Activated CD8-positive, alpha-beta memory T cell treated with anti-CD3 and anti-CD28 coated beads for 1 hour (primary cell): ENCODE results near the gene MTHFS.
"Not testable (repeated sequence)": the region's sequence is repeated elsewhere in the genome, so short reads cannot be mapped to it uniquely, and the experiment has no call there.

Experiments
- DNase-seq, 2 donors: peaks; one replicate each; pipeline ENCODE4 v3.0.0-alpha.2; 2020; ENCODE audit warnings: low read depth in 1 of 2; ENCODE audit errors: extremely low read depth in 1 of 2

Gene MTHFS

DNA sequence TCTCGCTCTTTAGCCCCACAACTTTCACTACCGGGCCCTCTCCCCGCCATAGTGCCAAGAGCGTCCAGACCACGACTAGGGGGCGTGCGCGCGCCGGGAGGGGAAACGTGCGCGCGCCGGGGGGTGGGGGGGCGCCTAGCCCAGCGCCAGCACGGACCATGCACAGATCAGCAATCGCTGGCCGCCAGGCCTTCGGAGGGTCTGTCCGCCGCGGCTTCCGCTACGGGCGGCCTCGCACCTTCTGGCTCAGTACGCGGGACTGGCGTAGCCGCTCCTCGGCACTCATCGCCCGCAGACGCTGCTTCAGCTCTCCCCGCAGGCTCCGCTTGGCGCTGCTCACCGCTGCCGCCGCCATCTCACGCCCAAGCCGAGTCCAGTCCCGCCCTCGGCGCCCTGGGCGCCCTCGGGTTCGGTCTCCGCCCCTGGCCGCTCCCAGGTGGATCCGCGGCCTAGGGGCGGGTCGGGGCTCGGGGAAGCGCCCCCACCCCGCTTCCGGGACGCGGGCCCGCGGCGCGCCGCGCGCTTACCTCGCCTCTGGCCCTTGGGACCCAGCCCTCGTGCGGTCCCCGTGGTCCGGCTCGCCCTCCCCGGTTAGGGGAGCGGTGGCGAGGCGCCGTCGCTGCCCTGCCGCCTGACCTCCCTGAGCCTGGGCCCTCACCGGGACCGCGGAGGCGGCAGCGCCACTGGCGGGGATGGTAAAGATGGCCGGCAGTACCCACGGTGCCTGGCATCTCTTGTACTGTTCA is at the start of gene MTHFS:
Gene MTHFS (minus strand): TSS at position 381 of the 746 bp plus-strand sequence. CDS start 26 bp downstream, at position 355.
- DNase-seq: peak; percentile 44 to 62

DNA sequence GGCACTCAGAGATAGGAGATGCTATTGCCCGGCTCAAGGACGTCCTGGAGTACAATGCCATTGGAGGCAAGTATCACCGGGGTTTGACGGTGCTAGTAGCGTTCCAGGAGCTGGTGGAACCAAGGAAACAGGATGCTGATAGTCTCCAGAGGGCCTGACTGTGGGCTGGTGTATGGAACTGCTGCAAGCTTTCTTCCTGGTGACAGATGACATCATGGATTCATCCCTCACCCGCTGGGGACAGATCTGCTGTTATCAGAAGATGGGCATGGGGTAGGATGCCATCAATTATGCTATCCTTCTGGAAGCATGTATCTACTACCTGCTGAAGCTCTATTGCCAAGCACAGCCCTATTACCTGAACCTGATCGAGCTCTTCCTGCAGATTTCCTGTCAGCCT is 47.8 kb upstream of the MTHFS start:
- DNase-seq: no peak

DNA sequence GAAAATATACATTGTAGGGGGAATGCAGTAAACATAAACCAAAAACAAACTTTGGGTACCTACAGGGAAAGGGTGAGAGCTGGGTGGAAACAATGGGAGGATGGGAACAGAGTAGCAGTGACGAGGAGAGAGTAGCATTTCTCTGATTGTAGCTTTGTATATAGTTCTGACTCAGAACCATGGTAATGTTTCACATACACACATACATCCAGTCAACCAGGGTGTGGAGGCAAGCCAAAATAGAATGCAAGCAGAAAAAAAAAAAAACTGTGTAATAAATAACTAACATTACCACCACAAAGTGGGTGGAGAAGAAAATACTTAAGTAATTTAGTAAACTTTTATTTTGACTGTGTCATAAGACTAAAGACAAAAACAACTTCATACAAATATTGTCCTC is 47.0 kb upstream of the MTHFS start:
- DNase-seq: no peak

DNA sequence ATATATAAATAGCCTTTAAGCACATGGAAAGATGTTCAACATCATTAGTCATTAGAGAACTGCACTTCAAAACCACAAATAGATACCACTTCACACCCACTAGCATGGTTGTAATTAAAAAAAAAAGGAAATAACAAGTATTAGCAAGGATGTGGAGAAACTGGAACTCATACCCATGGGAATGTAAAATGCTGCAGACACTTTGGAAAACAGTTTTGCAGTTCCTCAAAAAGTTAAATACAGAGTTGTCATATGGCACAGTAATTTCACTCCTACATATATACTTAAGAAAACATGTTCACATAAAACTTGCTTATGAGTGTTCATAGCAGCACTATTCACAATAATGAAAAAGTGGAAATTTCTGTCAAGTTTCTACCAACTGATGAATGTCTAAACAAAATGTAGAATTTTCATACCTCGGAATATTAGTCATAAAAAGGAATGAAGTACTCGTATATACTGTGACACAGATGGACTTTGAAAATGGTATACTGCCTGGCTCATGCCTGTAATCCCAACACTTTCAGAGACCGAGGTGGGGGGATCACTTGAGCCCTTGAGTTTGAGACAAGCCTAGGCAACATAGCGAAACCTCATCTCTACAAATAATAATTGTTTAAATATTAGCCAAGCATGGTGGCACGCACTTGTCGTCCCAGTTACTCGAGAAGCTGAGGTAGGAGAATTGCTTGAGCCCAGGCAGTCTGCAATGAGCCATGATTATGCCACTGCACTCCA is 46.1 kb upstream of the MTHFS start:
- no peak for DNase-seq

DNA sequence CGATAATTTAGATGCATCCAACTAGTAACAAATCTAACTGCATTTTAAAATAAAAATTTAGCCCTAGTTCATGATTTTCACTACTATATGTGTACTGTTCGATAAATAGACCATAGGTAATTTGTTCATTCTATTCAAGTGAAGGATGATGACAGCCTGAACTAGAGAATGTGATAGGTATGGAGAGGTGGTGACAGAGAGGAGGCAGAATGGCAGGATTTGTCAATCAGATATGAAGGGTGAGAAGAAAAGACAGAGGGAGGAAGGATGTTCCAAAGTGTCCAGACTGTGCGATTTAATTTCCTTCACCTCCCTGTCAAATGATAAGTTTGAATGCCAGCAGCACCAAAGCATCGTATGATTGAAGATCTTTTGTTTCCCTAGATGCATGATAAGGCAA is 42.6 kb upstream of the MTHFS start:
- DNase-seq: no peak

DNA sequence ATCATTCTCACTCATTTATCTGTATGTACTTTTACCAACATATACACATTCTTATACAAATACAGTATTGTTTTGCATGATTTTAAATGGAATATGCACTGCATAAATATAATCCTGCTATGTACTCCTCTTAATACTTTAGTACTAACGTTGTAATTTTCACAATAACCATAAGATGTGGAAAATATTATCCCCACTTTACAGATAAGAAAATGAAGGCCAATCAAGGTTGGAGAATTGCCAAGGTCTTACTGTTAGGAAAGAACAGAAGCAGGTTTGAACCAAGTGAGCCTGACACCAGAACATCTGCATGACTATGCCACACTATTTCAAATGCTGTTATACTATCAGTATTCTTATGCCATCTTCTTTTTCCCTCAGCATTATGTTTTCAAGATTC is 41.3 kb upstream of the MTHFS start:
- no peak for DNase-seq

DNA sequence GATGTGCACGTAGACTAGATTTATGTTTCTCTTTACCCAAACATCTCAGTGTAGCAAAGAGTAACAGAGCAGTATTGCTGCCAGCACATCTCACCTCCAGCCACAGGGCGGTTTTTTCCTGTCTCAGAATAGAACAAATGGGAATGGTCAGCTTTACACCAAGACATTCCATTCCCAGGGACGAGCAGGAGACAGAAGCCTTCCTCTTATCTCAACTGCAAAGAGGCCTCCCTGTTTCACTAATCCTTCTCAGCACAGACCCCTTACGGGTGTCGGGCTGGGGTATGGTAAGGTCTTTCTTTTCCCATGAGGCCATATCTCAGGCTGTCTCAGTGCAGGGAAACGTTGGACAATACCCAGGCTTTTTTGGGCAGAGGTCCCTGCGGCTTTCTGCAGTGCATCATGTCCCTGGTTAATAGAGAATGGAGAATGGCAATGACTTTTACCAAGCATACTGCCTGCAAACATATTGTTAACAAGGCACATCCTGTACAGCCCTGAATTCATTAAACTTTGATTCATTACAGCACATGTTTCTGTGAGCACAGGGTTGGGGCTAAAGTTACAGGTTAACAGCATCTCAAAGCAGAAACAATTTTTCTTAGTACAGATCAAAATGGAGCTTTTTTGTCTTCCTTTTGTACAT is 38.9 kb upstream of the MTHFS start:
- DNase-seq: not testable (repeated sequence)

DNA sequence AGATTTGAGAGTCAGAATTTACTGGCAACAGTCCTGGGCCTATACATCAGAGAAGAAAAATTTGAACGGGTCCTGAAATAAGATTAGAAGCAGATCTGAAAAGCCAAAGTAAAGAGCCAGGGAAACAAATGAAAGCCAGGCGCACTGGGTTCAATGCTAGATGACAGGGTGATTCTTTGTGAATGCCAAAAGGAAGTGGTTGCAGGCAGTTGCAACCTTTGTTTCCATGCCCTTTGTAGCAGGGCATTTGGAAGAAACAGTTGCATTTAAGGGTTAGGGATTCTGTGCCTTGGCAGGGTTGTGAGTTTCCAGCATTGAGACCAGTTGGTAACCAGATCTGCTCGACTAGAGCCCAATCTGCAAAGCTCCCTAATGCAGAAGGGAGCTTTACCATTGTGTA is 36.4 kb upstream of the MTHFS start:
- DNase-seq: no peak

DNA sequence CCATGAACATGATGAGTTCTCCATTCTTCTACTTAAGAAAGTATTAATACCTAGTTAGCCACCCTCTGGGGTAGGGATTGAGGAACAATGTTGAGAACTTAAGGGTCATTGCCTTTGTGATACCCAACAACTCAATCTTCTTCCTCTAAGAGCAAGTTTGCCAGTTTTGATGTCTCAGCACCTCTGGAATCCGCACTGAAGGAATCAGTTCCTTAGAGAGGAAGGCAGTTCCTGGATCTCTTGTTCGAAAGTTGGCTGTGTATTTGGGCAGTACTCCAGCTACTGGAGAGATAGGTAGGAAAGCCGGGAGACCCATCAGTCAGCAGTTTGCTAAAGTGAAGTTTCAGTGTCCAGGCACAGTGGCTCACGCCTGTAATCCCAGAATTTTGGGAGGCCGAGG is 35.6 kb upstream of the MTHFS start:
- DNase-seq: no peak

DNA sequence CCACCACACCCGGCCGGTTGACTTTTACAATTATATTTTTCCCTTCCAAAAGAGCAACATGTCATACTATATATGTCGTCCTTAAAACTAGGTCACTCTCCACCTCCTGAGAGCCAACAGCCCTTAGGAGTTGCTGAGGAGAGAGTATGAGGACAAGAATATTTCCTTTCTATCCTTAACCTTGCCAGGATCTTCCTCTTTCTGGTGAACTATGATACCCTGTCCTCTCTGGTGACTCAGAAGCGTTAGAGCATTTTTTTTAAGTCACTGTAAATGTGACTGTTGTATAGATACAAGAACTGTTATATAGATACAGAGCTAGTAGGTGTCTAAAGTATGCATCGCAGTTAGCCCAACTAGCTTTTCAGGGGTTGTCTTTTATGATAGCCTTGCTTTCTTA is 33.7 kb upstream of the MTHFS start:
- no peak for DNase-seq

DNA sequence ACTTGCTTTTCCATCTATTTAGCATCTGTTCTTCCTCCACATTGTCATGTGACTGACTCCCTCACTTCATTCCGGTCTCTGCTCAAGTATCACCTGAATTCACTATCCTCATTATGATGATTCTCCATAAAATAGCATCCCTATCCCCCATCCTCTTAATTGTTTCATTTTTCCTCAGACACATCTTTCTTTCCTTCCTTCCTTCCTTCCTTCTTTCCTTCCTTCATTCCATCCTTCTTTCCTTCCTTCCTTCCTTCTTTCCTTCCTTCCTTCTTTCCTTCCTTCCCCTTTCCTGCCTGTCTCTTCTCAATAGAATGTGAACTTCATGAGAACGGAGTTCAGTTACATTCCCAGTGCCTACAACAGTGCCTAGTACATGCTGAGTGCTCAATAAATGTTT is 32.6 kb upstream of the MTHFS start:
- no peak for DNase-seq

DNA sequence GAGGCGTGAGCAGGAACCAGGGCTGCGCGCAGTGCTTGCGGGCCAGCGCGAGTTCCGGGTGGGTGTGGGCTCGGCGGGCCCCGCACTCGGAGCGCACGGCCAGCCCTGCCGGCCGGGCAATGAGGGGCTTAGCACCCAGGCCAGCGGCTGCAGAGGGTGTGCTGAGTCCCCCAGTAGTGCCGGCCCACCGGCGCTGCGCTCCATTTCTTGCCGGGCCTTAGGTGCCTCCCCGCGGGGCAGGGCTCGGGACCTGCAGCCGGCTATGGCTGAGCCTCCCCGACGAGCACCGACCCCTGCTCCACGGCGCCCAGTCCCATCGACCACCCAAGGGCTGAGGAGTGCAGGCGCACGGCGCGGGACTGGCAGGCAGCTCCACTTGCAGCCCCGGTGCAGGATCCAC is 29.3 kb upstream of the MTHFS start:
- not testable (repeated sequence) for DNase-seq

DNA sequence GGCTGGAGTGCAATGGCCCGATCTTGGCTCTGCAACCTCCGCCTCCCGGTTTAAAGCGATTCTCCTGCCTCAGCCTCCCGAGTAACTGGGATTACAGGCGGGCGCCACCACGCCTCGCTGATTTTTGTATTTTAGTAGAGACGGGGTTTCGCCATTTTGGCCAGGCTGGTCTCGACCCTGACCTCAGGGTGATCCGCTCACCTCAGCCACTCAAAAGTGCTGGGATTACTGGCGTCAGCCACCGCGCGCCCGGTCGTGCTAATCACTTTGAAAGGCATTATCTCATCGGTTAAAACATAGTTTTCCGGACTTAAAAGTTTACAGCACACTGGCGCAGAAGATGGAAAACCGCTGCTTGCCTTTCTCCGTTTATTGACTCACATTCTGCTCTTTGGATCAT is 27.6 kb upstream of the MTHFS start:
- DNase-seq: no peak

DNA sequence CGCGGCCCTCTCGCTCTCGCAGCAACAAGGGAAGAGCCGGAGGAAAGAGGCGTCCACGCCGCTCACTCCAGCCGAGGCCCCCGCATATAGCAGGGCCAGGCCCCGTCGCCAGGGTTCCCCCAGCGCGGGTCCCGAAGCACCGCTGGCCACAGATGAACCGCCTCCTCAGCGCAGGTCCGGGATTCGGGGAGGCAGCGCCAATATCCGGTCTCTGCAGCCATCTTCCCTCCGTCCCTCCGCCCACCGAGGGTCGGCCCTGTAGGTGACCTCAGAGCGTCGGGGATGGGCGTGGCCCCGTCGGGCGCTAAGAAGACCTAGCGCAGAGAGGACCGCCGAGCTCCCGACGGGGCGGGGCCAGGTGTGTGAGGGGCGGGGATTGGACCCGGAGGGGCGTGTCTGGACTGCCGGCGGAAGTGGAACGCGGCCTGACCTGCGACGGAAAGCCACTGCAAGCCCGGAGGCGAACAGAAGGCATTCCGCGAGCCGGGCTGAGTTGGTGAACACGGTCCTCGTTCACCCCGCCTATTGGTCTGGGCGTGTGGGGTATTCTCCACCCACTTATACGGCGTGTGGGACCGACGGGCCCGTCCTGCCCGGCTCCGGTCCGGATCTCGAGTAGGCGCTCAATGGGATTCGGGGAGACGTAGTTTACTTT is 26.8 kb upstream of the MTHFS start:
- peak; percentile 90 to 97 for DNase-seq

DNA sequence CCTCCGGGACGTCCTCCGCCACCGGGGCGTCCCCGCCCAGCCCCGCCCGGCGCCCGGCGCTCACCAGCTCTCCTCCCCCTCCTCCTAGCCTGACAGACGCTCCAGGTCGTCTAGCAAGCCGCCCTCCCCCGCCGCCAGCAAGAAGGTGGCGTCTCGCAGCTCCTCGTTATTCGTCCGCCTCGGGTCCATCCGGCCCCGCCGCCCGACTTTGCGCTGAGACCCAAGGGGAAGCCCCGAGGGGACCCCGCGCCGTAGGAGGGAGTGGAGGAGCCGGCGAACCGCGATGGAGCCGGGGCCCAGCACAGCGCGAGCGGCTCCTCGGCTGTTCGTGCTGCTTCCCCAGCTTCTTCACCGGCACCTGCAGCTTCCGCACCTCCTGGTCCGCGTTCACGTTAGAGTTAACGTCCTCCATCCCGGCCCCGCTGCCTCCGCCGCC is 26.3 kb upstream of the MTHFS start:
- DNase-seq: peak; percentile 28 to 47

DNA sequence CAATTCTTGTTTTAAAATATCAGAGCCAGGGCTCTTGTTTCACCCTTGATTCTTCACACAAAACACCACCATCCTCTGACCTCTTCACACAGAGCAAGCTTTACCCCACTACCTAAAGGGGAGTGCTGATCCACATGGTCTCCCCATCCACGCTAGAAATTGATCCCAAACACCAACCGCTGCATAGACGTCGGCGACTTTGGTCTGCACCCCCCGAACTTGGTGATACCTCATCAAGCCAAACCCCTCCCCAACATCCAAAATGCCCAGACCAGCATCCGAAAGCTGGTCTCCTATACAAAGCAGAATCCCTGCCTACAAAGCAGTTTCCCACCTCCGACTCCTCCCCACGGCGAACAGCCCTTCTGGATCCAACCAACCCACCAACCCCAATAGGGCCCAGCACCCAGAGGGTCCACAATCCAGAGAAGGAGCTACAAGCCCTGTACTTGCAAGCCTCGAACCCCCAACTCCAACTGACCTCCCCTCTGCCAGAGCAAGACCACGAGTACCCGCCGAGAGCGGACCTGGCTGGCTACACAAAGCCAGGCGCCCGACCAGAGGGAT is 25.8 kb upstream of the MTHFS start:
- no peak for DNase-seq

DNA sequence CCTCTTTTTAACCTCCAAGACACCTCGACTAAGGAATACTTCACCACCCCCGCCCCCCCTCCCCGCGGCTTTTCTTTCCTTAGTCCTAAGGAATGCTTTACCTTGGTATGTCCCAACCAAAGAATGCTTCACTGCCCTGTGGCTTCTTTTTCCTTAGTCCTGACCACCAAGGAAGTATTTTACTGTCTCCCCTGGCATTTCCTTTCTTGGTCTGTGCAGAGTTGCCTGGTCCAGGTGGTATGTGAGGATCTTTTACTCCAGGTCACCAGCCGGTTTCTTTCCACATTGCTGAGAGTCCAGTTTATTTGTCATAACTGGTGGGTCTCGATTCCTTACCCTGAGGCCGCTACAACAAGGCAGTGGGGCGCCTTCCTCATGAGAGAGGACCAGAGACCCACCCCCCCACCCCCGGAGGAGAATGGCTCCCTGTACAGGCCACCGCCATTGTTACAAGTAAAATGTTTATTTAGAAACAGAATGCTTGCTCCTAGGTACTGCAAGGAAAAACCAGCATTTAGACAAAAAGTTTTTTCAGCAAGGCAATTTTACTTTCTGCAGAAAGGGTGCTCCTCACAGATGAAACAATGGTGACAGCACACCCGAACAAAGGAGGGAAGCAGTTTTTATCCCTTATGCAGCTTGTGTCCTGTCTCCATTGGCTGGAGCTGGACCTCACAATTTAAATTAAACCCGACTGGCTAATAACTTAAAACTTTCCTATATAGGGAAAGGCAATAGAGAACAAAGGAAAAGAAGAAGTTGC is 23.1 kb upstream of the MTHFS start:
- DNase-seq: no peak

DNA sequence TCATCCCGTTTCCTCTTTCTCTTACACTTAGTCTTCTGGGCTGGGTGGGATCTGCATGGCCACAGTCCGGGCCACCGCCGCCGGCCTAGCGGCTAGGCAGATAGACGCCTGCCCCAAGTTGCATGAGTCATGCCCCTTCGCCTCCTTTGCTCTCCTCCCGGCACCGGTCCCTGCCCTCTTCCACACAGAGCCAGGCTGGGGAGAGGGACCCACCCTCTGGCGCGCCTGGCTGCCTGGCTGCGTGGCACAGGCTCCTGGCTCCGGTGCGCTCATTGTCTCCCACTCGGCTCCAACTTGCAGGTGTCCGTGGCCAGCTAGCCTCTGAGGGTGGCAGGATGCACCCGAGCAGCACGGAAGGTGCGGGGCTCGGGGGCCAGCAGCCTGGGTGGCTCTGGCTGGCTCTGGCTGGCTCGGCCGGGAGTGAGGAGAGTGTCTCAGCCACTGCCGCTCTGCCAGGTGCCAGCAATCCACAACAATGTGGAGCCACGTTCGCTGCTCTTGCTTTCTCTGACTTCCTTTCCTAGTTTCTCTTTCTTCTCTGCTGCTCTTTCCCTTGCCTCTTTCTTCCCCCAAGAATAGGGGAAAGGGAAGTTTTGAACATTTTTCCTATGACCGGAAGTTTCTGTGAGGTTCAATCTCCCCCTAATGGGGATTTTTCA is 22.4 kb upstream of the MTHFS start:
- DNase-seq: no peak

DNA sequence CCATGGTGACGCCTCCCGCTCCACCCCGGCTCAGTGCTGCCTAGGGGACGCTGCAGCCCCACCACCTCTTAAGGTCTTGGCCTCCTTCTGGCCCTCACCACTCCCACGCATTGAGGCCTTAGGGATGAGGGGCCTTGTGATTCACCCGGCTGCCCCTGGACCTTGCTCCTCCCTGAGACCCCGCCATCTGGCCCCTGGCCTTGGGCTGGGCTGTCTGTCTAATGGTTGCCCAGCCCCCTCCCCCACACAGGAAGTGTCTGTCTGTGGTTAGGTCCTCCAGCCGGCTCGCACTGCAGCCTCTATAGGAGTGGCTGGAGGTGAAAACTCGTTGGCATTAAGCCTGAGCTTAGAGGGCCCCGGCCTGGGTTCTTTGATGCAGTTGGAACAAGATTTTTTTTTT is 21.5 kb upstream of the MTHFS start:
- DNase-seq: no peak
